ENCODE measurements around the gene TXLNA.
"Not testable (repeated sequence)": the region's sequence is repeated elsewhere in the genome, so short reads cannot be mapped to it uniquely, and the experiment has no call there.

TXLNA gene

GRCh38 chr1:32179443-32180185, at the start of gene TXLNA:
Gene TXLNA, plus strand, starts transcription at chr1:32179675. Its CDS starts 671 bp downstream, at chr1:32180346.
- peak; percentile 62 to 98 (median 90) for DNase-seq

- DNase-seq, result not testable (repeated sequence)
These were observed 45.6 kb upstream of the TXLNA start for GRCh38 chr1:32133950-32134280.

GRCh38 chr1:32137111-32137510, 42.4 kb upstream of the TXLNA start:
- DNase-seq, result no peak

- DNase-seq, result no peak
These were observed 40.5 kb upstream of the TXLNA start for GRCh38 chr1:32138965-32139364.

- DNase-seq, result peak in 3 of 56 donors; percentile 1 to 10 (median 5)
These were observed 36.8 kb upstream of the TXLNA start for GRCh38 chr1:32142446-32143301.

- DNase-seq, result not testable (repeated sequence)
These were observed 36.2 kb upstream of the TXLNA start for GRCh38 chr1:32143302-32143695.

- DNase-seq, result no peak
These were observed 35.4 kb upstream of the TXLNA start for GRCh38 chr1:32144033-32144432.

- DNase-seq, result not testable (repeated sequence)
These were observed 31.7 kb upstream of the TXLNA start for GRCh38 chr1:32147799-32148198.

- no peak for DNase-seq
These were observed 28.6 kb upstream of the TXLNA start for GRCh38 chr1:32150847-32151246.

GRCh38 chr1:32151319-32151787, 28.1 kb upstream of the TXLNA start:
- DNase-seq, result peak in 1 of 56 donors; percentile 3

- DNase-seq, result no peak
These were observed 20.3 kb upstream of the TXLNA start for GRCh38 chr1:32159189-32159588.

GRCh38 chr1:32163405-32163804, 16.1 kb upstream of the TXLNA start:
- DNase-seq, result no peak

- not testable (repeated sequence) for DNase-seq
These were observed 13.8 kb upstream of the TXLNA start for GRCh38 chr1:32165633-32166032.

GRCh38 chr1:32170991-32171390, 8.5 kb upstream of the TXLNA start:
- DNase-seq, result no peak

GRCh38 chr1:32172621-32173245, 6.7 kb upstream of the TXLNA start:
- DNase-seq, result no peak

- no peak for DNase-seq
These were observed 889 bp upstream of the TXLNA start for GRCh38 chr1:32178380-32179192.

GRCh38 chr1:32179193-32179442, 357 bp upstream of the TXLNA start:
- no peak for DNase-seq

GRCh38 chr1:32180186-32181060, 948 bp downstream of the TXLNA start:
- DNase-seq, result peak in 26 of 56 donors; percentile 12 to 62 (median 42)

GRCh38 chr1:32181065-32181464, 1.6 kb downstream of the TXLNA start:
- DNase-seq, result no peak

GRCh38 chr1:32181563-32181962, 2.1 kb downstream of the TXLNA start:
- no peak for DNase-seq

All from amygdala (tissue), 56 donors.